HG03066 (cell line): Measurements from ENCODE around the gene DIP2A.
"Not testable (repeated sequence)": the region's sequence is repeated elsewhere in the genome, so short reads cannot be mapped to it uniquely, and the experiment has no call there.

Experiments
- ATAC-seq: cut with Tn5 transposase; IDR thresholded peaks from one replicate; pipeline ENCODE4 v1.9.1; 2021; ENCODE audit warnings: low read depth; ENCODE audit not compliant: unreplicated experiment

Gene DIP2A

GRCh38 chr21:46509741-46510502 lies 51.2 kb downstream of the DIP2A start:
- ATAC-seq: no peak

GRCh38 chr21:46515109-46515508 lies 56.4 kb downstream of the DIP2A start:
- no peak for ATAC-seq

GRCh38 chr21:46516068-46516467 lies 57.4 kb downstream of the DIP2A start:
- no peak for ATAC-seq

GRCh38 chr21:46517361-46517760 lies 58.7 kb downstream of the DIP2A start:
- no peak for ATAC-seq

- no peak for ATAC-seq
Observed at GRCh38 chr21:46518983-46519583, 60.4 kb downstream of the DIP2A start.

- ATAC-seq: not testable (repeated sequence)
Observed at GRCh38 chr21:46527393-46527792, 68.7 kb downstream of the DIP2A start.

- ATAC-seq: no peak
Observed at GRCh38 chr21:46527801-46528200, 69.1 kb downstream of the DIP2A start.

- ATAC-seq: no peak
Observed at GRCh38 chr21:46532080-46532479, 73.4 kb downstream of the DIP2A start.

- ATAC-seq: no peak
Observed at GRCh38 chr21:46537026-46537425, 78.3 kb downstream of the DIP2A start.

GRCh38 chr21:46538262-46538661 lies 79.6 kb downstream of the DIP2A start:
- no peak for ATAC-seq

- ATAC-seq: no peak
Observed at GRCh38 chr21:46538851-46539666, 80.4 kb downstream of the DIP2A start.

GRCh38 chr21:46540087-46540710 lies 81.5 kb downstream of the DIP2A start:
- no peak for ATAC-seq

- no peak for ATAC-seq
Observed at GRCh38 chr21:46542588-46543124, 84.0 kb downstream of the DIP2A start.

GRCh38 chr21:46543306-46543705 lies 84.6 kb downstream of the DIP2A start:
- ATAC-seq: no peak

- ATAC-seq: no peak
Observed at GRCh38 chr21:46544003-46544402, 85.3 kb downstream of the DIP2A start.

- ATAC-seq: no peak
Observed at GRCh38 chr21:46544824-46545223, 86.1 kb downstream of the DIP2A start.

GRCh38 chr21:46545363-46545762 lies 86.7 kb downstream of the DIP2A start:
- ATAC-seq: no peak

- no peak for ATAC-seq
Observed at GRCh38 chr21:46545911-46546310, 87.2 kb downstream of the DIP2A start.

- no peak for ATAC-seq
Observed at GRCh38 chr21:46546799-46547198, 88.1 kb downstream of the DIP2A start.

GRCh38 chr21:46549650-46550049 lies 91.0 kb downstream of the DIP2A start:
- ATAC-seq: no peak
